PC-3 (cell line): ENCODE results near the gene AK1. TPM values are rescaled to one million over a fixed set of nuclear protein-coding genes. Genes with fewer than 3 reads are reported as not detected.

Source experiments
- ATAC-seq: fragments of 200-7000 bp; cut with Tn5 transposase; 2 replicates; pipeline ENCODE4 v1.9.1; 2020; ENCODE audit warnings: mild to moderate bottlenecking, moderate library complexity
- BruUV-seq: library from RNA; stranded (reverse); fragments of 400-500 nt; replicated peaks from 2 replicates; lab custom pipeline; 2021; lab: Mats Ljungman, UMichigan
- CTCF ChIA-PET: fragments of 300-600 bp; sonication (Branson Sonifier 250); formaldehyde crosslinking; loops from one replicate; lab custom pipeline; 2022; ENCODE audit warnings: antibody characterized with exemption; lab: Charles Lee
- POLR2A ChIA-PET: fragments of 300-600 bp; sonication (Branson Sonifier 250); formaldehyde crosslinking; loops from one replicate; lab custom pipeline; 2022; ENCODE audit warnings: antibody characterized with exemption; ENCODE audit not compliant: unreplicated experiment; lab: Charles Lee
- DNase-seq: peaks from one replicate; pipeline ENCODE4 v3.0.0-alpha.2; 2015
- H2AFZ ChIP-seq: fragments of 300-600 bp; sonication (generic); 2 replicates; pipeline ENCODE4 v1.6.0; 2016; ENCODE audit warnings: antibody characterized with exemption, low read length
- H3F3A ChIP-seq: fragments of 300-600 bp; sonication (generic); one replicate; pipeline ENCODE4 v1.6.0; 2017; ENCODE audit warnings: antibody characterized with exemption, low read length, control low read depth, mild to moderate bottlenecking; ENCODE audit not compliant: unreplicated experiment
- H3K27ac ChIP-seq: fragments of 300-600 bp; sonication (generic); 2 replicates; pipeline ENCODE4 v1.5.1; 2016; ENCODE audit warnings: mild to moderate bottlenecking, low read length
- H3K27me3 ChIP-seq: fragments of 300-600 bp; sonication (generic); 2 replicates; pipeline ENCODE4 v1.6.1; 2016; ENCODE audit warnings: low read length, mixed read lengths
- H3K36me3 ChIP-seq: fragments of 300-600 bp; sonication (generic); 2 replicates; pipeline ENCODE4 v1.6.1; 2016; ENCODE audit warnings: low read depth, mixed run types, low read length, mixed read lengths
- H3K4me1 ChIP-seq: fragments of 300-600 bp; sonication (generic); 2 replicates; pipeline ENCODE4 v1.5.1; 2016; ENCODE audit warnings: low read length; ENCODE audit not compliant: insufficient read depth
- H3K4me2 ChIP-seq: fragments of 300-600 bp; sonication (generic); 2 replicates; pipeline ENCODE4 v1.6.0; 2016; ENCODE audit warnings: low read length
- H3K4me3 ChIP-seq: fragments of 300-600 bp; sonication (generic); 2 replicates; pipeline ENCODE4 v1.5.1; 2016; ENCODE audit warnings: mild to moderate bottlenecking, low read length, mixed read lengths
- H3K79me2 ChIP-seq: fragments of 300-600 bp; sonication (generic); 2 replicates; pipeline ENCODE4 v1.6.1; 2017; ENCODE audit warnings: low read length, mixed read lengths
- H3K9ac ChIP-seq: fragments of 300-600 bp; sonication (generic); 2 replicates; pipeline ENCODE4 v1.6.0; 2016; ENCODE audit warnings: mild to moderate bottlenecking, low read length
- H3K9me2 ChIP-seq: fragments of 300-600 bp; sonication (generic); replicated peaks from 2 replicates; pipeline ENCODE4 v1.6.1; 2016; ENCODE audit warnings: mixed run types, low read length, mixed read lengths
- H3K9me3 ChIP-seq: fragments of 300-600 bp; sonication (generic); 2 replicates; pipeline ENCODE4 v1.6.1; 2016; ENCODE audit warnings: low read length, mixed read lengths
- H4K20me1 ChIP-seq: fragments of 300-600 bp; sonication (generic); 2 replicates; pipeline ENCODE4 v1.6.1; 2016; ENCODE audit warnings: low read length, mixed read lengths
- CTCF ChIP-seq: fragments of 300-600 bp; sonication (generic); conservative IDR thresholded peaks from 2 replicates; pipeline ENCODE4 v1.5.1; 2017; ENCODE audit warnings: antibody characterized with exemption, low read depth, mild to moderate bottlenecking, low read length
- EZH2 ChIP-seq: fragments of 300-600 bp; sonication (generic); IDR thresholded peaks from one replicate; pipeline ENCODE4 v1.6.1; 2017; ENCODE audit warnings: antibody characterized with exemption, mild to moderate bottlenecking, low read length; ENCODE audit not compliant: unreplicated experiment
- EZH2phosphoT487 ChIP-seq: fragments of 300-600 bp; sonication (generic); IDR thresholded peaks from 2 replicates; pipeline ENCODE4 v1.6.1; 2018; ENCODE audit warnings: mild to moderate bottlenecking, antibody characterized with exemption, low read length, borderline replicate concordance
- intact Hi-C: fragments of 100-400 bp; cut with micrococcal nuclease; formaldehyde crosslinking; loops from 2 replicates; pipeline ENCODE4 v1.9.0; 2023
- total RNA-seq: library from RNA; depleted of rRNA; stranded (reverse); fragments of >200 nt; gene quantifications from 2 replicates; pipeline ENCODE4 v1.2.3, GENCODE V29; 2014

Gene AK1
- total RNA-seq, 1 experiment from 2014 or later = 79.1 TPM

- Histone ChIP-seq H3K4me1 (no peaks in the 10 kb centered on the region), H4K20me1 (no peaks in the 10 kb centered on the region), H3K27ac (no peak overlapping the region), H3F3A (no peaks in the 10 kb centered on the region), H3K79me2 (no peaks in the 10 kb centered on the region), H3K27me3 (no peaks in the 10 kb centered on the region), H3K9me3 (no peaks in the 10 kb centered on the region), H3K4me2 (no peak overlapping the region), H3K9ac (no peak overlapping the region), H3K4me3 (no peak overlapping the region), H3K9me2 (no peaks in the 10 kb centered on the region), H3K36me3 (peaks cover 5% of the 10 kb centered on the region; the same call in 1 of the 2 replicates), H2AFZ (no peak overlapping the region)
- no peak for ATAC-seq
- ChIA-PET CTCF (no interaction called here), POLR2A (no interaction called here)
- TF ChIP-seq EZH2 (no peak), EZH2phosphoT487 (no peak), CTCF (no peak)
- no peak for DNase-seq
- BruUV-seq = no TSS peak
- intact Hi-C loops = no loop called here
Observed at GRCh38 chr9:127818574-127818973, 58.9 kb downstream of the AK1 start.

GRCh38 chr9:127817881-127818434 is 59.5 kb downstream of the AK1 start:
- Histone ChIP-seq H3K9me3 (no peaks in the 10 kb centered on the region), H3K27ac (no peak overlapping the region), H2AFZ (no peak overlapping the region), H3K4me2 (no peak overlapping the region), H3K4me1 (no peaks in the 10 kb centered on the region), H3K9ac (no peak overlapping the region), H3K36me3 (peaks cover 6% of the 10 kb centered on the region; the same call in 1 of the 2 replicates), H3K79me2 (no peaks in the 10 kb centered on the region), H3K27me3 (no peaks in the 10 kb centered on the region), H3K9me2 (no peaks in the 10 kb centered on the region), H3F3A (no peaks in the 10 kb centered on the region), H3K4me3 (no peak overlapping the region), H4K20me1 (no peaks in the 10 kb centered on the region)
- no TSS peak for BruUV-seq
- ATAC-seq (no peak), DNase-seq (no peak)
- CTCF ChIA-PET = no interaction called here
- intact Hi-C loops = no loop called here
- POLR2A ChIA-PET = no interaction called here
- TF ChIP-seq EZH2 (no peak), EZH2phosphoT487 (no peak), CTCF (no peak)

GRCh38 chr9:127816728-127817127 is 60.7 kb downstream of the AK1 start:
- Histone ChIP-seq H3K9me2 (no peaks in the 10 kb centered on the region), H3K4me1 (no peaks in the 10 kb centered on the region), H3F3A (no peaks in the 10 kb centered on the region), H3K79me2 (no peaks in the 10 kb centered on the region), H3K4me2 (no peak overlapping the region), H3K9me3 (no peaks in the 10 kb centered on the region), H2AFZ (no peak overlapping the region), H3K27ac (no peak overlapping the region), H3K27me3 (no peaks in the 10 kb centered on the region), H3K36me3 (peaks cover 10% of the 10 kb centered on the region; the same call in 1 of the 2 replicates), H3K9ac (no peak overlapping the region), H3K4me3 (no peak overlapping the region), H4K20me1 (no peaks in the 10 kb centered on the region)
- intact Hi-C loops = no loop called here
- no peak; the same call in 1 of the 2 replicates for ATAC-seq
- TF ChIP-seq EZH2phosphoT487 = no peak
- no peak for TF ChIP-seq EZH2
- TF ChIP-seq CTCF = no peak
- no peak for DNase-seq
- CTCF ChIA-PET = no interaction called here
- POLR2A ChIA-PET = no interaction called here
- no TSS peak for BruUV-seq
